Embryonic facial prominence (tissue), 1 donor: Measurements from ENCODE around the gene NEURL1B.
"Not testable (repeated sequence)": the region's sequence is repeated elsewhere in the genome, so short reads cannot be mapped to it uniquely, and the experiment has no call there.

Experiments
- DNase-seq: peaks from one replicate; pipeline ENCODE4 v3.0.0-alpha.2; 2016; ENCODE audit errors: extremely low spot score

Gene NEURL1B

DNA sequence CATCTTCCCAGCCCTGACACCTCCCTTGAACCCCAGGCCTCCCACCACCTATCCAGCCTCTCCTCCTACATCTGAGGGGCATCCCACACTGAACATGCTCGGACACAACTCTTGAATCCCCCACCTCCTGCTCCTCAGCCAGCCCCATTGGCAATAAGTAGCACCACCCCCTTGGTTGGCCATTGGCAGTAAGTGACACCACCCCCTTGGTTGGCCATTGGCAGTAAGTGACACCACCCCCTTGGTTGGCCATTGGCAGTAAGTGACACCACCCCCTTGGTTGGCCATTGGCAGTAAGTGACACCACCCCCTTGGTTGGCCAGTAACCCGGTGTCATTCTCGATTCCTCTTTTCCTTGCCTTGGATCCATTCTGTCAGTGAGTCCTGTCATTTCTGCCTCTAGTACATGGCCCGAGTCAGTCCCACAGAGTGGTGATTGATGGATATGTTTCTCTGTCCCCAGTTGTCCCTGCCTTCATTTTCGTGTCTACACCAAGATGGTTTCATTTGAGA is 37.4 kb downstream of the NEURL1B start:
- DNase-seq = not testable (repeated sequence)

DNA sequence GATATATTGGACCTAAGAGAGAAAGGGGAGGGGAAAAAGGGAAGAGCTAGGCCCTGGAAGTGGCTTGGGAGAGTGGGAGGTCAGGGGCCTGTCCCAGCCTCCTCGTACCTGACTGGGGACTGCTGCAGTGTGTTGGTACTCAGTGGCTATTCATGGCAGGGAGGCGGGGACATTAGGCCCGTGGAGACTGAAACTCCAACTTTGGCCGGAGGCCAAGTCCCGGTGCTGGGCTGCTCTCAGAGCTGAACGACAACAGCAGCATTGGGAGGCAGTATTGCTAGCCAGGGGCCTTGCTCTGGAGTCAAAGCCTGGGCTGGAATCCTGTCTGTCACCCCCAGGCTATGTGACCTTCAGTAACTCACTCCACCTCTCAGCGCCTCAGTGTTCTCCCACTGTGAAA is 37.8 kb downstream of the NEURL1B start:
- no peak for DNase-seq

DNA sequence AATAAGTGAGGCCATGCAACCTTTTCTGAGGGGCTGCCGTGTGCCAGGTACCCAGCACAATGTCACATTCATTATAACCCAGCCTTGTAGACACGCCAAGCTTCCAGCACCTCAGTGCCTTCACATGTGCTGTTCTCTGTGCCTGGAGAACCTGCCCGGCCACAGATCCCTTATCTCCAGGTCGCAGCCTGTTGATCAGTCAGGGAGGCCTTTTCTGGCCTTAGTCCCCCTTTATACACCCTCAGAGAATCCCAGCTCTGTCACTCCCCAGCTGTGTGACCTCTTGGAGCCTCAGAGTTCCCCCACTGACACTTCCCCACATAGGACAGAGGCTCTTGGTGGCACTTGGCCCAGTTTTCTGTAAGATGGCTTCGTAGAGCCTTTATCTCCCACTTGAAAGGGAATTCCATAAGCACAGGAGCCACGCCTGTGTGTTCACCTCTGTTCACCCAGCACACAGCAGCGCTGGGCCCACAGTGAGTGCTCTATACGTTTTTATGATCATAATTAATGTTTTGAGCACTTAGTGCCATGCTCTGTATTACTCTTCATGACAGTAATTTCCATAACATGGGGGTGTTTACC is 38.7 kb downstream of the NEURL1B start:
- no peak for DNase-seq

DNA sequence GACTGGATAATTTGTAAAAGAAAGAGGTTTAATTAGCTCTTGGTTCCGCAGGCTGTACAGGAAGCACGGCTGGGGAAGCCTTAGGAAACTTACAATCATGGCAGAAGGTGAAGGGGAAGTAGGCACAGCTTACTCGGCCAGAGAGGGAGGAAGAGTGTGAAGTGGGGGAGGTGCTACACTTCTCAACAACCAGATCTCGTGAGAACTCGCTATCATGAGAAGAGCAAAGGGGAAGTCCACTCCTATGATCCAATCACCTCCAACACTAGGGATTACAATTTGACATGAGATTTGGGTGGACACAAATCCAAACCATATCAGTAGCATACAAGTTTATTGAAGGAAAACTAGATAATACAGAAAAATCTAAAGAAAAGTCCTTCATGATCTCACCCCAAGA is 39.9 kb downstream of the NEURL1B start:
- no peak for DNase-seq

DNA sequence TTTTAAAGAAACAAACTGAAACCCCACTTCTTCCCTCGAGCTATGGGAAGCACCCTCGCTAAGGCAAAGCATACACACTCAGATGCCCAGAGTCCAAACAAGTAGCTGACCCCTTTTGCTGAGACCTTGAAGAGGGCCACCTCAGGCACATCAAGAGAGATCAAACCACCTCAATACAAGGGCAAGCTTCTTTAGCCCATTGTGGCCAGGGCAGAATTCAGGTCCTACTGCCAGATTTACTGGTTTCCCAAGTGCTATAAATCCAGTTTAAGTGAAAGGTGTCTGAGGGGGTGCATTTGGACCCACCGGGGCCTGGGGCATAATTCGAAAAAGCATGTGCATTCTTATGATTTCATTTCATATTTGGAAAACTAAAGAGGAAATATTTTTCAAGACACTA is 40.4 kb downstream of the NEURL1B start:
- no peak for DNase-seq

DNA sequence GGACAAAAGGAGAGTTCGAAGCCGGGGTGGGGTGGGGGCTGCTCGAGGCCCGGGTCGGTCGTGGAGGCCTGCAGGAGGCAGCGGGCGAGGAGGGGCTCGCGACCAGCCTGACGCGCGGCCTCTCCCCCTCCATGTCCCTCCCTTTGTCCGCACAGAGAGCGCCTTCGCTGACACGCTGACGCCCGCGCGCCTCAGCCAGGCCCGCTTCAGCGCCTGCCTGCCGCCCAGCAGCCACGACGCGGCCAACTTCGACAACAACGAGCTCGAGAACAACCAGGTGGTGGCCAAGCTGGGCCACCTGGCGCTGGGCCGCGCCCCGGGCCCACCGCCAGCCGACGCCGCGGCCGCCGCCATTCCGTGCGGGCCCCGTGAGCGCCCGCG is 42.2 kb downstream of the NEURL1B start:
- no peak for DNase-seq

DNA sequence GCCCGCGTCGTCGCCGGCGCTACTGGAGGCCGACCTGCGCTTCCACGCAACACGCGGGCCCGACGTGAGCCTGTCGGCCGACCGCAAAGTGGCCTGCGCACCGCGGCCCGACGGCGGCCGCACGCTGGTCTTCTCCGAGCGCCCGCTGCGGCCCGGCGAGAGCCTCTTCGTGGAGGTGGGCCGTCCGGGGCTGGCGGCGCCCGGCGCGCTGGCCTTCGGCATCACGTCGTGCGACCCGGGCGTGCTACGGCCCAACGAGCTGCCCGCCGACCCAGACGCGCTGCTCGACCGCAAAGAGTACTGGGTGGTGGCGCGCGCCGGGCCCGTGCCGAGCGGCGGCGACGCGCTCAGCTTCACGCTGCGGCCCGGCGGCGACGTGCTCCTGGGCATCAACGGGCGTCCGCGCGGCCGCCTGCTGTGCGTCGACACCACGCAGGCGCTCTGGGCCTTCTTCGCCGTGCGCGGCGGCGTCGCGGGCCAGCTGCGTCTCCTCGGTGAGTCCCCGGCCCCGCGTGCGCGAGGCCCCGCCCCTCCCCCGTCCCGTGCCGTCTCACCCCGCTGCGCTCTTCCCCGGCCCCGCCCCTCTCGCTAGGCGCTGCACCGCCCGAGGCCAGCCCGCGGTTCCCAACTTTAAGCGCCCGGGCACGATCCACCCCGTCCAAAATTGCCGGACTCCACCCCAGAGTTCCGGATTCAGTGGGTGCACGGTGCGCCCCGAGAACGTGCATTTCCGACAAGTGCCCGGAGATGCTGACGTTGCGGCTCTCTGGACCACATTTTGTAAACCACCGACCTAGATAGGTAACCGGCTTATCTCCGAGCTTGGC is 42.8 kb downstream of the NEURL1B start:
- DNase-seq = no peak

DNA sequence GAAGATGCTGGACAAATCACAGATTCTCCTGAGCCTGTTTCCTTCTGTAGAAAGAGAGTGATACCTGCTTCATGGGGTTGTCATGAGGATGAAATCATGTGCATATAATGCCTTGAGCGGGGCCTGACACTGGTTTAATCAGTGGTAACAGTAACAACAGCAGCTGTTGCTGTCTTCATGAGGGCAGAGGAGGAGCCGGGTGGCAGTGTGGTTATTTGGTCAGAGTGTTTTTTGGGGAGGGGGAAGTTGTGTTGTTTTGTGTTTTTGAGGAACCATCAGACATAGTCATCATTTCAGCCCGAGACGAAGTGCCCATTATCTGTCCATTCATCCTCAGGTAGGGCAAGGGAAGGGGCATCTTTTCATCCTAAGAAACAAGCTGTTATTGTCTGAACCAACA is 44.0 kb downstream of the NEURL1B start:
- no peak for DNase-seq

DNA sequence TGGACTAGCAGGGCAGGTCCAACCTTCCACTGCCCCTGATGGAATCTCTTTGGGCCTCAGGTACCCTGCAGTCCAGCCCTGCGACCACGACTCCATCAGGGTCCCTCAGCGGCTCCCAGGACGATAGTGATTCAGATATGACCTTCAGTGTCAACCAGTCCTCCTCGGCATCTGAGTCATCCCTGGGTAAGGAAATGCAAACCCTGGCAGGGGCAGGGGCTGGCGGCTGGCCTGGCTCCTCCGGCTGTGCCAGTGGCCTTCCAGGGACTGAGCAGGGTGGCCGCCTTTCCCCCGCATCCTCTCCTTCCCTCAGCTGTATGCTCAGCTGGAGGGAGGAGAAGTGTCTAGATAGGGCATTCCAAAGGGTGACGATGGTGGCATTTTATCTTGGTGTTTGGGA is 45.0 kb downstream of the NEURL1B start:
- no peak for DNase-seq

DNA sequence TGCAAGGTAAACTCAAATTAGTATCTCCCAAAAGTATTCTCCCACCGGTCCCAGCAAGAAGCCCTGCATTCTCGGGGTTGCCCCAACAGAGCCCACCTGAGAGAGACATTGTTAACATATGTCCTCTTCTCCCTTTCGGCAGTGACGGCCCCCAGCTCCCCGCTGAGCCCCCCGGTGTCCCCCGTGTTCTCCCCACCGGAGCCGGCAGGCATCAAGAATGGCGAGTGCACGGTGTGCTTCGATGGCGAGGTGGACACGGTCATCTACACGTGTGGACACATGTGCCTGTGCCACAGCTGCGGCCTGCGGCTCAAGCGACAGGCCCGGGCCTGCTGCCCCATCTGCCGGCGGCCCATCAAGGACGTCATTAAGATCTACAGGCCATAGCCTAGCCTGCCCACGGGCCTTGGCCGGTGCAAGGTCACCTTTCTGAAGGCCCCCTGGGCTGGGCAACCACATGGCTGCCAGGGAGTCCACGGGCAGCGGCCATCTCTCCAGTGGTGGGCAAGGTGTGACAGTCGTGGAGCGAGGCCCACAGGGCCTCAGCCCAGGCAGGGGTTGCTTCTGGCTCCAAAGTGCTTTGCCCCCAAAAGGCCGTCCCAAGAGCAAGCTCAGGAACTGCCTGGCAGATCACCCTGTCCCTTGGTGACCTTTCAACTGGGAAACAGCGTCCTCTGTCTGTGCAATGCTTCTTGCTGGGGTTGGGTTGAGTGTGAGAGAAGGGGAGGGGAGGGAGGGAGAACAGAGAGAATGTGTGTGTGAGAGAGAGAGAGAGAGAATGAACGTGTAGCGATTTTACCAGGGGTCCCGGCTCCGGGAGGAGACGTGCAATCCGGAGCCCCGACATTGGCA is 45.7 kb downstream of the NEURL1B start:
- DNase-seq = no peak

DNA sequence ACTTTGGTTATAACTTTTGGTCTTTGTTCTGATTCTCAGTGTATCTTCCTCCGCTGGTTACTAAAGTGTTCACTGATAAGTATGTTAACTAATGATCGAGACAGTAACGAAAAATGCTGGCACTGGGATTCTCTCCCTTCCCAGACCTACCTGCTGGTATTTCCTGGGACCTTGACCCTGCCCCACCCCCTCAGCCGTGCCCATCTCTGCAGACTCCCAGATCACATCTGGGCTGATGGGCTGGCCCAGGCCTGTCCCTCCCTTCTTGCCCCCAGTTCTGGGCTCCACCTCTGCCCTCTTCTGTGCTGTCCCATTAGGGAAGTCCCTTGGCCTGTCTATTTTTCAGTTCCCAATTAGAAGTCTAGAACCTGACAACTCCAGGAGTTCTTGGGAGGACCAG is 46.9 kb downstream of the NEURL1B start:
- DNase-seq = no peak

DNA sequence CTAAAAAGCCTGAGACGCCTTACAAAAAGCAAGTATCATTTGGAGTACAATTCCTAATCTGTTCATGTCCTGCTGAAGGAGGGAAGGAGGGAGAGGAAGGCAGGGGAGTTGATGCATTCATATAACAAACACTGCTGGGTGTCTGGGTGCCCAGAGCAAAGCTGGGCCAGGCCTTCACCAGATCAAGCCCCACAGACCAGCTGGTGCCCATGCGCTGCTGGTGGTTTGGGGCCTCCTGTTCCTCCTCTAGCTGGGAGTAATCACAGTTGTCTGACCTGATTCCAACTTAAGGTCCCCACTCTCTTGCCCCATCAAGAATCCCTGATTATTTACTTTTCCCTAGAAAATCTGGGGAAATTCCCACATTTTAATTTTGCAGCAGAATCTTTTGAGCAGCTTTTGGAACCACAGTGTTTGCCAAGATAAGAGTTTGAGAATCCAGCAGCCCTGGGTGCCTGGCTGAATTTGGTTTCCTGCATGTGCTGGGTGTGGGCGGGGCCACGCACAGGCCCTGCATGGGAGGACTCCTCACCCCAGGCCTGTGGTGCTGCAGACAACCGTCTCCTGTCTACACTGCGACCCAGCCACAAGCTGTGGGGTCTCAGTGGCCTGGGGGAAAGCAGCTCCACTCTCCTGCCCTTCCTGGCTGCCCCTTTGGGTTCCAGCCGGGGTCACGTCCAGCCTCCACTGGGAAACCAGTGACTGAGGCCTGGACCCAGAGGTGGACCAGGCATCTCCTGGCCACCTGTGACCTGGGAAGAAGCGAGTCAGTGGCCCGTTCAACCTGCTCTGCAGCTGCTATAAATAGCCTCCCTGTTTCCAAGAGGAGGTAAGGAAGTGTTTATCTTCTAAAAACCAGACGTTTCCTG is 47.5 kb downstream of the NEURL1B start:
- DNase-seq = no peak

DNA sequence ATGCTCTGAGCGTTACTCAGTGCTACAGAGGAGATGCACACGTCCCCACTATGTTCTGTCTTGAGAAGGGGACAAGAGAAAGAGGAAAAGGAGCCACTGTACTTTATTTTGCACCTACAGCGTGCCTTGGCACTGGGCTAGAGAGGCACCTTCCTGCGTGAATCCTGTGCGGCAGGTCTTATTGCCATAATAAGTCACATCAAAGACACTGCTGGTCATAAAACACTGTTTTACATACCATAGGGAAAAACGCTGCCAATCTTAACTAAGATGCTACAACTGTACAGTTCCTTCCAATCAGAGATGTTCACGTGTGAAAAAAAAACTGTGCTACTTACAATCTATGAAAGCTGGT is 48.1 kb downstream of the NEURL1B start:
- no peak for DNase-seq

DNA sequence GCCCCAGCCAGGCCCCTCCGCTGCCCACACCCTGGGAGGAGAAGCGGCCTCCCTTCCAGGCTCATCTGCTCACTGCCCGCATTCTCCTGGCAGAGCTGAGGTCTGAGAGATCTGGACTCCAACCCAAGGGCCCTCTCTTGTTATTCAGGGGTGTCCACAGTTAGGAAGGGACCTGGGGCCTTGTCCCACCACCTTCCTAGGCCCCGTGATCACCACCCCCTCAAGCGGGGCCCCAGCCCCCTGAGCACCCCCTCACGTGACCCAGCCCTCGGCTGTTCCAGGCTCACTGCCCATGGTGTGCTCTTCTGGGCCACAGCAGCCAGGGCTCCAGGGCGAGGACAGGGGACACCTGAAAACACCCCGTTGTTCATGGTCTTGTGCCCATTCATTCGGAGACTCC is 48.7 kb downstream of the NEURL1B start:
- no peak for DNase-seq

DNA sequence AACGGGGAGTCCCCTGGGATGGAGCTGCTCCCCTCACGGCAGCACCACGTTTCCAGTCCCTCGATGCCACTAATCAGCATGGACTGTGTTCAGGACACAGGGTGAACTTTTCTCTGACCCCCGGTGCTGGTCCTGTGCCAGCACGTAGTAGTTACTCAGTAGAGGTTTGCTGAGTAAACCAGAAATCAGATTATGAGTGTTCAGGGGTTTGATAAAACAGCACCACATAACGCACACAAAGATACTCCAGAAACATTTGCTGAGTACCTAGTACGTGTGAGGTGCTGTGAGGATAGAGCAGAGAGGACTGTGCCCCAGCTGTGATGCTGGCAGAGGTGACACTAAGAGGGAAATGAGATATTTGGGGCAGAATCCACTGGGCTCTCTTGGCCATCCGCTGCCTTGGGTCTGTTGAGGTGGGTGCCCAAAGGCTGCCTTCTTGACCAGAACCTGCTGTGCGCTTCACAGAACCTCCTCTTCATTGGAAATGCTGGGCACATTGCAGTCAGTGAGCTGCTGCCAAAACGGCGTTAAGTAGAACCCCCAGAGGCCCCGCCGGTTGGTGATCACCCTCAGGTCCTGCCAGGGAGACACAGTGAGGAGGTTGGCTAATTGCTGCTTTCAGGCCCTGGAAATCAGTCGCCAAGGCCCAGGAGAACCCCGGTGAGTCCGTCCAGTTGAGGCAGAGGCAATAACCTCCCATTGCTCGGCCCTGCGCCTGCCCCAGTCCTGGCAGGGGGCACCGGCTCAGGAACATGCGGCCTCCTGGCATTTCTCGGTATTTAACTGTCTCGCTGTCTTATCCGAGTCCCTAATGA is 49.4 kb downstream of the NEURL1B start:
- no peak for DNase-seq

DNA sequence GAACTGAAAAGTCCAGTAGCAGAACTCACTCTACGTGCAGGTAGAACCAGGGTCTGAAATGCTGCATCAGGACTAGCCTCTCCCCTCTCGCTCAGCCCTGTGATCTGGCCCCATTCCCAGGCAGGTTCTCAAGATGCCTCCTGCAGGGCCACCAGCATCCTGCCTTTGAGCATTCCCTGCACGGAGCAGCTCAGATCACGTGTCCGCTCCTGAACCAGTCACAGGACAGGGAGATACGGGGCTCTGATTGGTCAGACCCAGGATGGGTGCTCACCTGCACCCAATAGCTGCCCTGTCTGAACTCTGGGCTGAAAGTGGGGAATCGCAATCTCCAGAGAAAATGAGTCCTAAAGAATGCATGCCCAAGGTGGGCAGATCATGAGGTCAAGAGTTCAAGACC is 50.8 kb downstream of the NEURL1B start:
- DNase-seq = no peak

DNA sequence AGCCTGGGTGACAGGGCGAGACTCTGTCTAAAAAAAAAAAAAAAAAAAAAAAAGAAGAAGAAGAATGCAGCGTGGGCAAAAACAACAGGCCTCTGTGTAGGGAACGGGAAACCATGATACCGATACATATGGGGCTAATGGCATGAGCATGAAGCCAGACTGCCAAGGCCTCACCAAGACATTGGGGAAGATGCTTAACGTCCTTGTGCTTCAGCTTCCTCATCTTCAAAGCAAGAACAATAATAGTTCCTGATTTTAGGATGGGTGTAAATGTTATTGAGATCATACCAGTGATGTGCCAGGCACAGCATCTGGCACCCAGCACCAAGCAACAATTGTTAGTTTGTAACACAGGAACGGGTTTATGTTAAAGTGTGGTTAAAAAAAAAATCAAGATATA is 51.4 kb downstream of the NEURL1B start:
- no peak for DNase-seq

DNA sequence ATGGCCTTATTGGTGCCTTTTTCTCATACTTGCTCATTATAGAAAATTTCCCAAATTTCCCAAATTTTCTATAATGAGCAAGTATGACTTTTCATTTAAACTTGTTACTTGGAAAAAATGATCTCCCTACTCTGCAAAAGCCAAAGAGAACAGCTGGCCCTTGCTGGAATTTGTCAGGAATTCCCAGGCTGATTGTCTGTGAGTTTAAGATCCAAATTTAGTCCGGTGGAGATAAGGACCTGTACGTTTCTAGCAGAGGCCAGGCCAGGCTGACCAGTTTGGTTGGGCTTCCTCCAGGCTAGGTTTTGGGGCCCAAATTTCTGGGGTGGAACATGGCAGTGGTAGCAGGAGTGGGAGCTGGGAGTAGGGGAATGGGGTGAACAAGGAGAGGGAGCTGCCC is 51.9 kb downstream of the NEURL1B start:
- no peak for DNase-seq

DNA sequence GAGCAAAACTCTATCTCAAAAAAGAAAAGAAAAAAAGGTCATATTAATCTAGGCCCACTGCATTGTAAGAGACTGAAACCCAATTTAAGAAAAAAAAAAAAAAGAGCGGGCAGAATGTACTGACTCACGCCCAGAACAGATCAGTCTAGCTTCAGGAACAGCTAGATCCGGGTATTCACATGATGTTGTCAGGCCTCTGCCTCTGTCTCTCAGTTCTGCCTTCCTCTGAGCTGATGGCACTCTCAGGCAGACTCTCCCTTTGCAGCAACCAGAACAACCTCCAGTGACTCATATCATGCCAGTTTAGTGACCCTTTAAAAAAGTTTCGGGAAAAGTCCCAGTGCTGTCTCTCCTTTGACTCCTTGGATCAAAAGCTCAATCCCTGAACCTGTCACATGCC is 53.0 kb downstream of the NEURL1B start:
- no peak for DNase-seq

DNA sequence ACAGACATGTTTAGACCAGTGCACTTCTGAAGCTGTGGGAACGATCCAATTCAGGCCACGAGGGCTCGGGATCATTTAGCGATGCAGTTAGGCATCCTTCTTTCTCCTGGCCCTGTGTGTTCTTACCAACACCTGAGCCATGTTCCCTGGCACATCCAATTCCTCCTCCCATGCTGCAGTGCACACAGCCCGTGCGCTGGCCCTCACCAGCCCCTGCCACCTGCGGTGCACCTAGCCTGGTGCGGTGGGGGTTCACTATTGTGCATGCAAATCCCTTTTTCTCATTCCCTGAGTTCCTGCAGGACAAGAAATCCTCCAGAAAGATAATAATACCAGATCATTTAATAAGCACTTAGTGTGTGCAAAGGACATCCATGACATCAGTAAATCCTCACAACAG is 53.5 kb downstream of the NEURL1B start:
- DNase-seq = no peak
